HFFc6 (cell line): ENCODE results near the gene CD4. TPM values are rescaled to one million over a fixed set of nuclear protein-coding genes. Genes with fewer than 3 reads are reported as not detected.

Experiments
- DNase-seq: peaks from one replicate; pipeline ENCODE4 v3.0.0-alpha.2; 2018
- H3K27ac Mint-ChIP-seq: 2 replicates; pipeline ENCODE4 v1.8.0; 2020; ENCODE audit warnings: mild to moderate bottlenecking, mixed read lengths
- H3K27me3 Mint-ChIP-seq: 2 replicates; pipeline ENCODE4 v1.8.0; 2021; ENCODE audit warnings: mild to moderate bottlenecking, moderate library complexity, mixed read lengths; ENCODE audit not compliant: insufficient read depth
- H3K36me3 Mint-ChIP-seq: 2 replicates; pipeline ENCODE4 v1.8.0; 2021; ENCODE audit warnings: low read depth, mixed read lengths
- H3K4me1 Mint-ChIP-seq: 2 replicates; pipeline ENCODE4 v1.8.0; 2020; ENCODE audit warnings: low read depth, mixed read lengths
- H3K4me3 Mint-ChIP-seq: 2 replicates; pipeline ENCODE4 v1.8.0; 2020; ENCODE audit warnings: mild to moderate bottlenecking, moderate library complexity, mixed read lengths
- H3K9me3 Mint-ChIP-seq: 2 replicates; pipeline ENCODE4 v1.8.0; 2020; ENCODE audit warnings: mild to moderate bottlenecking, mixed read lengths
- total RNA-seq, 6 experiments: library from RNA; stranded (reverse); fragmentation: NEBNext Ultra II Directional; extraction: Animal tissue kit (Norgen Biotek cat#: 25700); gene quantifications; 2 replicates in 1 of 6; 3 replicates in 5 of 6; pipeline ENCODE4 v1.2.3, GENCODE V29; 2021
- TF ChIP-seq, protein P1 (sequence below): fragments of 200-600 bp; sonication (generic); IDR thresholded peaks from 2 replicates; pipeline ENCODE4 v1.5.0; 2021; ENCODE audit warnings: antibody characterized with exemption, mild to moderate bottlenecking

The CD4 gene
- total RNA-seq, 6 experiments from 2014 or later = 0.11 to 0.25 (median 0.11) TPM; not detected in 3

DNA sequence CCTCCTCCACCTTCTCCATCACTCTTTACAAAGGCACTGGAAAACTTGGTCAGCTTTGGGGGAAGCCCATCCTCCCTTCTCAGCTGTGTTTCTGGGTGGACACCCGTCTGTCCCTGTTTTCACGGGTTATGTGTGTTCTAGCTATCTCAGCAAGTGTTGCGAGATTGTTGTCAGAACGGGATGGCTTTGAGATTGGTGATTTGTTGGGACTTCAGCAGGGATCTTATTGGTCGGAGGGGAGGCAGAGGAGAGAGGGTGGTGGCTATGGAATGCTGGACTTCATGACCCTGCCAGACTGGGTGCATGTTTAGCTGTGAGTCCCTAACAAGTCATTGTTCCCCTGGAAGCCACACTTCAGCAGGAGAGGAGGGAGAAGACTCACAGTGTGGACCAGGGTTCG, 64.7 kb downstream of the CD4 start:
- H3K27me3 Mint-ChIP-seq = peaks cover 12% of the 10 kb centered on the region
- DNase-seq = no peak
- peak overlapping the region; percentile 98 for H3K4me3 Mint-ChIP-seq
- peaks cover 46% of the 10 kb centered on the region for H3K36me3 Mint-ChIP-seq
- peak overlapping the region; percentile 93 for H3K27ac Mint-ChIP-seq
- no peaks in the 10 kb centered on the region for H3K9me3 Mint-ChIP-seq
- TF ChIP-seq, protein P1, sequence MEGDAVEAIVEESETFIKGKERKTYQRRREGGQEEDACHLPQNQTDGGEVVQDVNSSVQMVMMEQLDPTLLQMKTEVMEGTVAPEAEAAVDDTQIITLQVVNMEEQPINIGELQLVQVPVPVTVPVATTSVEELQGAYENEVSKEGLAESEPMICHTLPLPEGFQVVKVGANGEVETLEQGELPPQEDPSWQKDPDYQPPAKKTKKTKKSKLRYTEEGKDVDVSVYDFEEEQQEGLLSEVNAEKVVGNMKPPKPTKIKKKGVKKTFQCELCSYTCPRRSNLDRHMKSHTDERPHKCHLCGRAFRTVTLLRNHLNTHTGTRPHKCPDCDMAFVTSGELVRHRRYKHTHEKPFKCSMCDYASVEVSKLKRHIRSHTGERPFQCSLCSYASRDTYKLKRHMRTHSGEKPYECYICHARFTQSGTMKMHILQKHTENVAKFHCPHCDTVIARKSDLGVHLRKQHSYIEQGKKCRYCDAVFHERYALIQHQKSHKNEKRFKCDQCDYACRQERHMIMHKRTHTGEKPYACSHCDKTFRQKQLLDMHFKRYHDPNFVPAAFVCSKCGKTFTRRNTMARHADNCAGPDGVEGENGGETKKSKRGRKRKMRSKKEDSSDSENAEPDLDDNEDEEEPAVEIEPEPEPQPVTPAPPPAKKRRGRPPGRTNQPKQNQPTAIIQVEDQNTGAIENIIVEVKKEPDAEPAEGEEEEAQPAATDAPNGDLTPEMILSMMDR = no peak
- peaks cover 33% of the 10 kb centered on the region for H3K4me1 Mint-ChIP-seq

DNA sequence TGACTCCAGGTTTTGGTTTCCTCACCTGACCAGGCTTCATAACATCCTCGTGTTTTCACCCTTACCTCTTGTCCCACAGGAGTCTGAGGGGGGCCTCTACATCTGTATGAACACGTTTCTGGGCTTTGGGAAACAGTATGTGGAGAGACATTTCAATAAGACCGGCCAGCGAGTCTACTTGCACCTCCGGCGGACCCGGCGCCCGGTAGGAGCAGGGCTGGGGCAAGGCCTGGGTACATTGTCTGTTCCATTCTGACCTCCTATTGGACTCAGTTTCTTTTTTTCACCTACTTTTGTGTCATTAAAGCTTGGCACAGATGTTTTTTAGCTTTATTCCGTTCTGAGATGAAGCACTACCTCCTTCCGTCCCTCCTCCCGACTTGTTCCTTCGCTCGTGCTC, 66.0 kb downstream of the CD4 start:
- H3K9me3 Mint-ChIP-seq = no peaks in the 10 kb centered on the region
- no peak overlapping the region for H3K4me3 Mint-ChIP-seq
- H3K36me3 Mint-ChIP-seq = peaks cover 40% of the 10 kb centered on the region
- TF ChIP-seq, protein P1 = no peak
- peaks cover 20% of the 10 kb centered on the region for H3K4me1 Mint-ChIP-seq
- DNase-seq = no peak
- H3K27me3 Mint-ChIP-seq = peaks cover 12% of the 10 kb centered on the region
- H3K27ac Mint-ChIP-seq = no peak overlapping the region

DNA sequence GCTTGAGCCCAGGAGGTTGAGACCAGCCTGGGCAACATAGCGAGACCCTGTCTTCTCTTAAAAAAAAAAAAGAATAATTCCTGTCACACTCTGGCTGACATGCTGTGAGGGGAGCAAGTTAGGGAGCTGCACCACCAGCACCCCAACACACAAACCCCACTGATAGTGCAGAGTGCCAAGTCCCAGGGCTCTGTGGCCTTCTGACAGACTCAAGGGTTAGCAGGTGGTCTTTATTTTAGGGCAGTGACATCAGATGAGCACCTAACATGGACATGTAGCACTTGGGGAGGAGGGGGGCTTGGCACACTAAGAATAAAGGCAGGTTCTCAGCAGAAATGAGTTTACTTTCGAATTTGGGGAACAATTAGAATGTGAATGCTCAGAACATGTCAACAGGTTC, 69.5 kb downstream of the CD4 start:
- peaks cover 6% of the 10 kb centered on the region for H3K27me3 Mint-ChIP-seq
- no peak for DNase-seq
- no peak overlapping the region for H3K4me3 Mint-ChIP-seq
- H3K27ac Mint-ChIP-seq = no peak overlapping the region
- no peaks in the 10 kb centered on the region for H3K9me3 Mint-ChIP-seq
- TF ChIP-seq, protein P1 = no peak
- peaks cover 15% of the 10 kb centered on the region for H3K4me1 Mint-ChIP-seq
- H3K36me3 Mint-ChIP-seq = peaks cover 56% of the 10 kb centered on the region

DNA sequence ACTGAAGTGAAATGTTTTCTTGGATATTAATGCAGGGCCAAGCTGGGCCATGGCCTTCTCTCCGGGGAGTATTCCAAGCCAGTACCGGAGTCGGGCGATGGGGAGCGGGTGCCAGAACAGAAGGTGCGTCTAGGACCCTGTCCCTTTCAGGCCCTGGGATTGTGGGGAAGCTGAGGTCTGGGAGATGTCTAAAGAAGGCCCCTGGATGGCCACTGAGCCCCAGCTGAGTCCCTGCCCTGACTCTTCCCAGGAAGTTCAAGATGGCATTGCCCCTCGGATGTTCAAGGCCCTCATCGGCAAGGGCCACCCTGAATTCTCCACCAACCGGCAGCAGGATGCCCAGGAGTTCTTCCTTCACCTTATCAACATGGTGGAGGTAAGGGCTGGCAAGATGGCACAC, 70.8 kb downstream of the CD4 start:
- Mint-ChIP-seq H3K27me3 (peaks cover 3% of the 10 kb centered on the region), H3K27ac (no peak overlapping the region), H3K4me3 (no peak overlapping the region), H3K4me1 (peaks cover 7% of the 10 kb centered on the region), H3K36me3 (peaks cover 59% of the 10 kb centered on the region), H3K9me3 (no peaks in the 10 kb centered on the region)
- DNase-seq = no peak
- TF ChIP-seq, protein P1 = no peak

DNA sequence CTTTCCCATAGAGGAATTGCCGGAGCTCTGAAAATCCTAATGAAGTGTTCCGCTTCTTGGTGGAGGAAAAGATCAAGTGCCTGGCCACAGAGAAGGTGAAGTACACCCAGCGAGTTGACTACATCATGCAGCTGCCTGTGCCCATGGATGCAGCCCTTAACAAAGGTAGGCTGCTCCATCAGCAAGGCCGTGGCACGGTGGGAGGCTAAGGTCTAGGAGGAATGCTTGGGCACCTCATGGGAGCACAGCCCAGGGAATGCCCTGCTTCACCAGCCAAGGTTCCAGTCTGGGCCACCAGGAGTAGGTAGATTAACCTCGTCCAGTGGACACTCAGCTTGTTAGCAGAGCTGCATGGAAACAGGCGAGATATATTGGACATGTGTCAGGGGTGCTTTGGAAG, 71.6 kb downstream of the CD4 start:
- peaks cover 62% of the 10 kb centered on the region for H3K36me3 Mint-ChIP-seq
- peak overlapping the region; percentile 30; the same call in 1 of the 2 replicates for H3K27ac Mint-ChIP-seq
- H3K27me3 Mint-ChIP-seq = peaks cover 3% of the 10 kb centered on the region
- no peak for DNase-seq
- H3K4me3 Mint-ChIP-seq = no peak overlapping the region
- H3K9me3 Mint-ChIP-seq = no peaks in the 10 kb centered on the region
- H3K4me1 Mint-ChIP-seq = peaks cover 7% of the 10 kb centered on the region
- TF ChIP-seq, protein P1 = no peak

DNA sequence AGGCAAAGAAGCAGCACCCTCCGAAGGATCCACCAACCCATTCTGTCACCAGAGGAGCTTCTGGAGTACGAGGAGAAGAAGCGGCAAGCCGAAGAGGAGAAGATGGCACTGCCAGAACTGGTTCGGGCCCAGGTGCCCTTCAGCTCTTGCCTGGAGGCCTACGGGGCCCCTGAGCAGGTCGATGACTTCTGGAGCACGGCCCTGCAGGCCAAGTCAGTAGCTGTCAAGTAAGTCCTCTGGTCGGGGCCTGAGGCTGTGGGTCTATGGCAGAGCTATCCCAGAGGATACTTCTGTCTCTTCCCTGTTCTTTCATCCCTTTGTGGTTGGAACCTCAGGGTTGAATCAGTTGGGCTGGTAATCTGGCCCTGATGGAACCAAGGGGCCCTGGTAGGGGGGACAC, 72.1 kb downstream of the CD4 start:
- TF ChIP-seq, protein P1 = no peak
- Mint-ChIP-seq H3K4me3 (no peak overlapping the region), H3K36me3 (peaks cover 63% of the 10 kb centered on the region), H3K9me3 (no peaks in the 10 kb centered on the region), H3K4me1 (peaks cover 7% of the 10 kb centered on the region), H3K27me3 (peaks cover 3% of the 10 kb centered on the region; the same call in 1 of the 2 replicates), H3K27ac (peak overlapping the region; percentile 30; the same call in 1 of the 2 replicates)
- DNase-seq = no peak
